NCI-H1694 (cell line): ENCODE measurements around the gene RHBDD2.
"Not testable (repeated sequence)": the region's sequence is repeated elsewhere in the genome, so short reads cannot be mapped to it uniquely, and the experiment has no call there.

Experiments
- DNase-seq: peaks from one replicate; lab custom pipeline; 2025; lab: John Stamatoyannopoulos, UW

RHBDD2 gene

GRCh38 chr7:75889223-75889825, 10.5 kb downstream of the RHBDD2 start:
- peak; percentile 14 for DNase-seq

DNA sequence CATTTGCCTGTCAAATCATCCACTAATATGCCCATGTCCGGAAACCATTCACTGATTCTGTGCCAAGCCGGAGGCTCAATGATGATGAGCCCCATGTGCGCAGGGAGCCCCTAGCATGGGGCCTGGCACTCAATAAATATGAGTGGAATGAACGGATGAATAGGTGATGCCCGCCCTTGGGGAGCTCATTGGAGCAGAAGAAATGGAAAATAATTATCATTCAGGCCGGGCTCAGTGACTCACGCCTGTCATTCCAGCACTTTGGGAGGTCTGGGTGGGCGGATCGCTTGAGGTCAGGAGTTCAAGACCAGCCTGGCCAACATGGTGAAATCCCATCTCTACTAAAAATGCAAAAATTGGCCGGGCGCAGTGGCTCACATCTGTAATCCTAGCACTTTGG, 11.0 kb downstream of the RHBDD2 start:
- DNase-seq = no peak

GRCh38 chr7:75891237-75891636, 12.4 kb downstream of the RHBDD2 start:
- DNase-seq = not testable (repeated sequence)

DNA sequence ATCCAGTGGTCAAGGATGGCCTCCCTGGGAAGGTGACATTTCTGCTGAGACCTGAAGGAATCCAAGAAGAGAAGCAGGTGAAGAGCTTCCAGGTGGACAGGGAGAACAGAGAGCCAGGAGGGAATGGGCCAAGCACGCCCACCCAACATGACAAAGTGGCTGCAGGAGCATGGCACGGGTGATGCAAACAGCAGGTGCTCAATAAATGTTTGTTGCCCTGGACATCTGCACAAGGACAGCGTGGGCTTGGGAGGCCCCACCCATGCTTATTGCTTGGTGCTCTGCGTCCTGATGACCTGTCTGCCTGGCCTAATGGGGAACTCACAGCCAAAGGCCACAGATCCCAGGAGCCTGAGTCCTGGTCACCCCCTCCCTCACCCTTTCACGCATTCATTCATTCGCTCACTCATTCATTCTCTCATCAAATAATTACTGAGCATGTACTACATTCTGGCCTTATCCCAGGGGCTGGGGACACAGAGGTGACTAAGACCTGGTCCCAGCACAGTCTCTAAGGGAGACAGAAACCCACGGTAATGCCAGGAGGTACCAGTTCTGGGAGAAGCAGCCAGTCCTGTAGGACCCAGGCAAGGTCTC, 13.1 kb downstream of the RHBDD2 start:
- DNase-seq = no peak

GRCh38 chr7:75892634-75893272, 13.9 kb downstream of the RHBDD2 start:
- no peak for DNase-seq

DNA sequence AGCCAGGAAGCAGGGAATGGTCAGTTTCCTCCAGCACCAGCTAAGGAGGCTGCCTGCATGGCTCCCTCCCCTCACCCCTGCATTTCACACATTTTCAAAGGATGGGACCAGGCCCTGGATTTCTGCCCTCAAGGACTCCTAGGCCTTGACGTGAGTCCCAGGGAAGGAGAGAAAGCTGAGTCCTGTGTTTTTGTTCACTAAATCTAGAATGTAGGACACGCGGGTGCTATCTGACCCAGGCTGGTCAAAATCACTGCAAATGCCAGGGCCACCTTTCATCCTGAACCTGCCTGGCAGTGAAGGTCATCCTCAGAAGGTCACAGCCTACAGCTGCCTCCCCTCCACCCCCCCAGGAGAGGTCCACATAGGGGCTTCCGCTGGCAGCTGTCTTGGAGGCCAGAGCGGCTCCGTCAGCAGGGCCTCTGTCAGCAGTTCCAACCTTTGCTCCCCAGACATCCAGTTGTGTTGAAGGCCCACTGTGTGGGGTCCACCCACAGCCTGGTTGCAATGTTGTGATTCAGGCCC, 18.0 kb downstream of the RHBDD2 start:
- DNase-seq = no peak

- DNase-seq = no peak
These were observed 21.9 kb downstream of the RHBDD2 start for GRCh38 chr7:75900617-75901315.

DNA sequence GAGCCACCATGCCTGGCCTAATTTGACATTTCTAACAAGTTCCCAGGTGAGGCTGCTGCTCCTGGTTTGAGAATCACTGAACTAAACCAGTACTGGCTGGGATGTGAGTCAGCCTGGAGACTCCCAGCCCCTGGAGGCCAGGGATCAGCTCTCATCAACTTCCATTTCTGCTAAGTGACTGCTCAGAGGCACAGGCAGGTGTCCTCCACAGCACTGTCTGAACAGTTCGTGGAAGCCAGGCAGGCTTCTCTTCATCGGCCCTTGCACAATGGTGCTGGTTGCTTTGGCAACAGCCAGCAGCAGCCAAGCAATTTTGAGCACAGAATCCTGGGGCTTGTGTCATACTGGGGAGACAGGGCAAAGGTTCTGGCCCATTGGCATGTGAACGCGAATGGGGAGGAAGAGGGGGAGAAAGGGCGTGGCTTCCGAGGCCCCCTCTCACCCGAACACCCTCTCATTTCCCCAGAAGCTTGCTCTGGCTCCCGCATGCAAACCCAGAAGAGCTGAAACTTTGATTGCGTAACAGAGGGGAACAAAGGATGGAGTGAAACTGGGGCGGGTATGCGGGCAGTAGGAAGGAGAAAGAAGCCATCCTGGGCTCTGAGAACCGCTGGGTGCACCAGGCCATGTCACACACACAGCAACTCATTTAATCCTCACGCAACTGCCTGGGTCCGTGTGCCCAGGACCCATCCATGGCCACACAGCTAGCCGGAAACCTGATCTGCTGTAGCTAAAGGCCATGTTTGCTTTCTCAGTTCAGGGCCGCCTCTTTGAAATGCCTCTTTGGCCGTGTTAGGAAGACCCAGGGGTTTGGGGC, 27.2 kb downstream of the RHBDD2 start:
- no peak for DNase-seq

DNA sequence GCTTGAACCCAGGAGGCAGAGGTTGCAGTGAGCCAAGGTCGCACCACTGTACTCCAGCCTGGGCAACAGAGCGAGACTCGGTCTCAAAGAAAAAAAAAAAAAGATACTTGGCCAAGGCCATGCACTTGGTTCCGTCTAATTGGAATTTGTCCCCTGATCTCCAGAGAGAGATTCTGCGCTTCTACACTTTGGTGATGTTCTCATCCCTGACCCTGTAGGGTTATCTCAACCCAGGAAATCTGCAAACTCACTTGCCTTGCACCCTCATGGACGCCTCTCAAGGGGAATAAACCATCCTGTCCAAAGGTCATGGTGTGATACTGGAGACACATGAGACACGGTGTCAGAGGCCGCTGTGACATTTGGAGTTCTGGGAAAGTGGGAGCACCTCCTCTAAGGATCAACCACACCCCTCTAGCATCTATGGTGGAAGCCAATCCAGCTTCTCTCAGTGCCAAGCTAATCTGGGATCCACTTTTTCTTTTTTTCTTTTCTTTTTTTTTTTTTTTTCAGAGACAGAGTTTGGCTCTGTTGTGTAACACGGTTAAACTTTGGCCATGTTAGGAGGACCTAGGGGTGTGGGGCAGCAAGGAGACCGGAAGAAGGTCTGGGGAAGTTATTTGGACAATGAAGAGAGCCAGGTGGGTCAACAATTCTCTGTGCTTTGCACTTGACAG, 28.3 kb downstream of the RHBDD2 start:
- DNase-seq = no peak

GRCh38 chr7:75907668-75908039, 28.8 kb downstream of the RHBDD2 start:
- not testable (repeated sequence) for DNase-seq

DNA sequence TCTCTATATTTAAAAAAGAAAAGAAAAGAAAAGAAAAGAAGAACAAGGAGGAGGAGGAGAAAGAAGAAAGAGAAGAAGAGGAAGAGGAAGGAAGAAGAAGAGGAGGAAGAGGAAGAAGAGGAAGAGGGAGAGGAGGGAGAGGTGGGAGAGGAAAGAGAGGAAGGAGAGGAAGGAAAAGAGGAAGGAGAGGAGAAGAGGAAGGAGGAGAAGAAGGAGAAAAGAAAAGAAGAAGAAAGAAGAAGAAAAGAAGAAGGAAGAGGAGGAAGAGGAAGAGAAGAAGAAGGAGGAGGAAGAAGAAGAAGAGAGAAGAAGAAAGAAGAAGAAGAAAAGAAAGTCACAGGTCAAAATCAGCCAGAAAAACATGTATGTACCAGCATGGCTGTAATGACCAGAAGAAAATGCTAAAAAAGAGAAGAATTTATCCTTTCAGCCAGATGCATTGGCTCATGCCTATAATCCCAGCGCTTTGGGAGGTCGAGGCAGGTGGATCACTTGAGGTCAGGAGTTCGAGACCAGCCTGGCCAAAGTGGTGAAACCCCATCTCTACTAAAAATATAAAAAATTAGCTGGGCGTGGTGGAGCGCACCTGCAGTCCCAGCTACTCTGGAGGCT, 30.8 kb downstream of the RHBDD2 start:
- no peak for DNase-seq

- DNase-seq = not testable (repeated sequence)
These were observed 32.4 kb downstream of the RHBDD2 start for GRCh38 chr7:75911186-75911585.

DNA sequence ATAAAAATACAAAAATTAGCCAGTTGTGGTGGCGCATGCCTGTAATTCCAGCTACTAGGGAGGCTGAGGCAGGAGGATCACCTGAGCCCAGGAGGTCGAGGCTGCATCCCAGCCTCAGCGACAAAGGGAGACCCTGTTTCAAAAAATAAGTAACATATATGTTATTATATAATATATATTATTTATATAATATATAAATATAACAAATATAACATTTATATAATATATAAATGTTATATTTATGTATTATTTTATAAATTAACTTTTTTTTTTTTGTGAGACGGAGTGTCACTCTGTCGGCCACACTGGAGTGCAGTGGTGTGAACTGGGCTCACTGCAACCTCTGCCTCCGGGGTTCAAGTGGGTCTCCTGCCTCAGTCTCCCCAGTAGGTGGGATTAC, 34.6 kb downstream of the RHBDD2 start:
- DNase-seq = no peak

DNA sequence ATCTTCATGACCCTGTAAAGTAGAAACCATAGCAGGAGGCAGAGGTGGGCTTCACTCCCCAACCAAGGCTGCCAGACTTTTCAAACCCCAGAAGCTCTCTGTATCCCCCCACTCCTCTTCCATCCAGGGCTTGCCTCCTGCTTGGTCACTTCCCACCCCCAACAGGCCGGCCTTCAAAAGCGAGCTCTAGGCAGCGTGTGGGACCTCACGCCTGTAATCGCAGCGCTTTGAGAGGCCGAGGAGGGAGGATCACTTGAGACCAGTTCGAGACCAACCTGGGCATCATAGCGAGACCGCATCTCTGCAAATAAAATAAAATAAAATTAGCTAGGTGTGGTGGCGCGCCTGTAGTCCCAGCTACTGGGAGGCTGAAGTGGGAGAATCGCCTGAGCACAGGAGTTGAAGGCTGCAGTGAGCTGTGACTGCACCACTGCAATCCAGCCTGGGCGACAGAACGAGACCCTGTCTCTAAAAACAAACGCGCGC, 35.4 kb downstream of the RHBDD2 start:
- no peak for DNase-seq

GRCh38 chr7:75914655-75915415, 36.0 kb downstream of the RHBDD2 start, which contains the start of gene POR:
TSS of gene POR (plus strand) at chr7:75915155. CDS start at chr7:75954002, 38,847 bp downstream.
- peak; percentile 61 for DNase-seq

GRCh38 chr7:75915416-75916156, 36.8 kb downstream of the RHBDD2 start:
- no peak for DNase-seq

GRCh38 chr7:75916259-75916658, 37.4 kb downstream of the RHBDD2 start:
- DNase-seq = no peak

- DNase-seq = no peak
These were observed 38.1 kb downstream of the RHBDD2 start for GRCh38 chr7:75916685-75917634.
